ENCODE data around the gene FLCN.
"Not testable (repeated sequence)": the region's sequence is repeated elsewhere in the genome, so short reads cannot be mapped to it uniquely, and the experiment has no call there.

FLCN gene

DNA sequence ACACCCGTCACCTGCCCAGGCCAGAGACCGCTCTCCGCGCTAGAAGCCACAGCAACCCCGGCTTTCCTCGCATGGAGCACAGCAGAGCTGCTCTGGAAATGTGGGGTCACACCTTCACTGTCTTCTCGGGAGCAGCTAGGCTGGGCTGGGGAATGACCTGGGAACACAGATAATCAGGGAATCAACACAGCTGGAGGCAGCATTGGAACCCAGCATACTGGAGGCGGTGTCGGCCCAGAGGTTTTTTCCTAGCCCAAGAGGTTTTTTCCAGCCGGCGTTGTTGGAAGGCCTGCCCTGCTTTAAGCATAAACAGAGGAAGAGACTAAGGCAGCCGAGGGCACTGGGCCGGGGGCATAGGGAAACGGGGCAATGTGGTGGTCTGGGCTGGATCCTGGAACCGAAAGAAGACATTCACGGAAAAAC is 30.0 kb downstream of the FLCN start:
- Mint-ChIP-seq H3K27ac (peak overlapping the region; percentile 92), H3K4me1 (peaks cover 17 to 32% of the 10 kb centered on the region in 2 donors), H3K36me3 (peaks cover 23 to 30% of the 10 kb centered on the region in 2 donors), H3K9me3 (peaks cover 0 to 5% of the 10 kb centered on the region in 2 donors), H3K27me3 (no peaks in the 10 kb centered on the region), H3K4me3 (peak overlapping the region; percentile 76 to 89)
- DNase-seq (no peak), ATAC-seq (replicated peaks) (no peak)

DNA sequence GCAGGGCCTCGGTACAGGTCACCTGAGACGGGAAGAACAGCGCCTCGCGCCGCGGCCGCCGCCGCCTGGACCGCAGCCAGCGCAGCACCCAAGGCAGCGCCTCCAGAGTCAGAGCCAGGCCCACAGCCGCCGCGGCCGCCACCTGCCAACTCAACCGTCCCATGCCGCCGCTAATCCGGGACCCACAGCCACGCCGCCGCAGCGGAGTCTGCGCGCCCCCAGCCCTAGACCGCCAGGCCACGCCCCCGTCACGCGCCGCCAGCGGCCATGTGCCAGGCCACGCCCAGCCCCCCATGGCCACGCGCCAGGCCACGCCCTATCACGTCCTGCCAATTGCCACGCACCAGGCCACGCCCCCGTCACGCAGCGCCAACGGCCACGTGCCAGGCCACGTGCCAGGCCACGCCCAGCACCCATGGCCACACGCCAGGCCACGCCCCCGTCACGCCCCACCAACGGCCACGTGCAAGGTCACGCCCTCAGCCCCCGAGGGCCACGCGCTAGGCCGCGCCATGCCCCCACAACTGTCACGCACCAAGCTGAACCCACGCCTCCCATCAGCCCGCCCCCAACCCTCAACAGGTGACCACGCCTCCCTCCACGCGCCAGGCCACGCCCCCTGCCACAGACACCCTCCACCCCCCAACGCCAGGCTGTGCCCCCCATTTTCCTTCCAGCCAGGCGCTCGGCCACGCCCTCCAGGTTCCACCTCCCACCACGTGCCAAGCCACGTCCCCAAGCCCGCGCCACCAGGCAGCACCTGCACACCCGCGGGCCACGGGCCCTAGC is 30.6 kb downstream of the FLCN start, which contains the start of gene PLD6:
Gene PLD6 (minus strand): TSS at position 210 of the 789 bp plus-strand sequence. CDS start 47 bp downstream, at position 163.
- peaks cover 26 to 33% of the 10 kb centered on the region in 2 donors for H3K36me3 Mint-ChIP-seq
- DNase-seq (peak; percentile 94), ATAC-seq (replicated peaks) (peak; percentile 75 to 85)
- H3K27ac Mint-ChIP-seq: peak within 1 kb of the TSS; percentile 97
- peaks cover 0 to 5% of the 10 kb centered on the region in 2 donors for H3K9me3 Mint-ChIP-seq
- H3K27me3 Mint-ChIP-seq: no peaks in the 10 kb centered on the region
- H3K4me1 Mint-ChIP-seq: peaks cover 17 to 32% of the 10 kb centered on the region in 2 donors
- H3K4me3 Mint-ChIP-seq: peak within 1 kb of the TSS; percentile 87 to 89

DNA sequence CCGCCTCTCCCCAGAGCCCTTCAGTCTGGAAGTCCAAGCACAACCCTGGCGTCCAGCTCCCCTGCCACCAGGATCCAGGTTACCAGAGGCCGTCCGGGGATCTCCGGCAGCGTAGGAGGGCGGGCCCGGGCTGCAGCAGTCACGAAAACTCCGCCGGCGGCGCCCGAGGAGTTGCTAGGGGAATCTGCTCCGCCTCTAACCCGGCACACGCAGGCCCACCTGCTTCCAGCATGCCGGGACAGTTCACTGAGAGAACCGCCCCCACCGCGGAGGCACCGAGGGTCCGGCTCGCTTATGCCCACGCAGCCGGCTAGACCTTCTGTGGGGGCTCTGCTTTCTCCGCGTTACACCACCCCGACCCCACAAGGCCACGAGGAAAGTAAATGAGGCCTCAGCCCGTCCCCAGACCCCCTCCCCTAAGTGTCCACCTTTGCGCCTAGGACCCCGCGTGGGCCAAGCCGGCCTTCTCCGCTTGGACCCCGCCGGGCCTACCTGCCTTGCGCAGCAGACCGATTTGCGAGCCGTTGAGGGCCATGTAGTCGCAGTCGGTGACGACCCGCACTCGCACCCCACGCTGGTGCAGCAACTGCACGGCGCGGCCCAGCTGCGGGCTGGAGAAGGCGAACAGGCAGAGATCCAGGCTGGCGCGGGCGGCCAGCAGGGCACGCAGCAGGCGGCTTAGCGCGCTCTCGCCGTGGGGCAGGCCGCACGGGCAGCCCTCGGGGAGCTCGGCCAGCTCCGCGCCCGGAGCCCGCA is 31.4 kb downstream of the FLCN start:
- DNase-seq: peak; percentile 67
- H3K9me3 Mint-ChIP-seq: peaks cover 0 to 5% of the 10 kb centered on the region in 2 donors
- H3K4me1 Mint-ChIP-seq: peaks cover 17 to 32% of the 10 kb centered on the region in 2 donors
- ATAC-seq (replicated peaks): peak; percentile 64 to 74
- peak overlapping the region; percentile 87 to 89 for H3K4me3 Mint-ChIP-seq
- peaks cover 27 to 34% of the 10 kb centered on the region in 2 donors for H3K36me3 Mint-ChIP-seq
- H3K27me3 Mint-ChIP-seq: no peaks in the 10 kb centered on the region
- peak overlapping the region; percentile 97 for H3K27ac Mint-ChIP-seq

DNA sequence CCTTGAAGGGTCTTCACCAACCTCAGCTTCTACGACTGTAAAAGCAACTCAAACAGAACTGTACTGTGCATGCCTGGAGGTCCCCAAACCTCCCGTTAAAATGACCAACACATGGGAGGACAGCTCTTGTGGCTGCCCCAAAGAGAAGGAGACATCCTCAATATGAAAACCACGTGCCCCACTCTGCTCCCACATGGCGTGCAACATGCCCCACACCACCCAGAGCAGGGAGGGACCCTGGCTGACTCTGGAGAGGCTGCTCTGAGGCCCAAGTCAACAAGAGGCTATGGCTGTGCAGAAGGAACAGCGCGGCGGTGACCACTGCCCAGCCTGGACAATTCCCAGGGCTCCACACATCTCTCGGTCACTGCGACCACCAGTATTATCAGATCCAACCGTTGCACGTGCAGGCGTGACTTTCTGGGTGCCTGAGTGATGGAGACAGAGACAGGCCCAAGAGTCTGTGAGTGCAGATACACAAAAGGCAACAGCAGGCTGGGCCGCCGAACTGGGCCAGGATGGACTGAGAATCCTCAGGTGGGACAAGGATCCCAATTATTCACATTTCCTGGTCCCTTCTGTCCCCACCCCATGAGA is 32.2 kb downstream of the FLCN start:
- Mint-ChIP-seq H3K36me3 (peaks cover 29 to 41% of the 10 kb centered on the region in 2 donors), H3K4me1 (peaks cover 20 to 36% of the 10 kb centered on the region in 2 donors), H3K27me3 (no peaks in the 10 kb centered on the region), H3K4me3 (peak overlapping the region; percentile 87 to 89), H3K9me3 (peaks cover 0 to 5% of the 10 kb centered on the region in 2 donors), H3K27ac (peak overlapping the region; percentile 97)
- DNase-seq (no peak), ATAC-seq (replicated peaks) (no peak)

DNA sequence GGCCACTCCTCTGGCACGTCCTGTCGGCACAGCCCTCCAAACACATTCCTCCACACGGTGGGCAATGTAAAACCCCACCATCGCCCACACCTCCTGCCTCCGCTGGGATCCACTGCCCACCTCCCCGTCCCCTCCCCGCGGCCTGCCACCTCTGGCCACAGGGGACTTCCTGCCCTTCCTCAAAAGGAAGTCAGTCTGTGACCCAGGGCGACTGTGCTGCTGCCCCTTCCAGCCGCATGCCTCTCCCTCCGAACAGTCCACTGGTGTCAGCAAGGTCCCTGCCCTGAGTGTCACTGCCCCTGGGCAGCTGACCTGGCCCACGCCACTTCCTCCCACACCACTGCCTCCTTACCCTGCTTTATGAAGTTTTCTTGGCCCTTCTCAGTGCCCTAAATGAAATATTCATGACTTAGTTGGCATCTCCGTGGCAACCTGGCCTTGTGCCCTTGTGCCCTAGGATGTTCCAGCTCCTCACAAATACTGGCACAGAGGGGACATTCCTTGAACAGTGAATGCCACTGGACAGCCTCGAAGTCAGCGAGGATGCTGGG is 32.9 kb downstream of the FLCN start:
- Mint-ChIP-seq H3K9me3 (peaks cover 0 to 5% of the 10 kb centered on the region in 2 donors), H3K27ac (no peak overlapping the region), H3K4me3 (peak overlapping the region; percentile 87 to 89), H3K36me3 (peaks cover 29 to 43% of the 10 kb centered on the region in 2 donors), H3K4me1 (peaks cover 20 to 38% of the 10 kb centered on the region in 2 donors), H3K27me3 (no peaks in the 10 kb centered on the region)
- DNase-seq: no peak
- no peak for ATAC-seq (replicated peaks)

DNA sequence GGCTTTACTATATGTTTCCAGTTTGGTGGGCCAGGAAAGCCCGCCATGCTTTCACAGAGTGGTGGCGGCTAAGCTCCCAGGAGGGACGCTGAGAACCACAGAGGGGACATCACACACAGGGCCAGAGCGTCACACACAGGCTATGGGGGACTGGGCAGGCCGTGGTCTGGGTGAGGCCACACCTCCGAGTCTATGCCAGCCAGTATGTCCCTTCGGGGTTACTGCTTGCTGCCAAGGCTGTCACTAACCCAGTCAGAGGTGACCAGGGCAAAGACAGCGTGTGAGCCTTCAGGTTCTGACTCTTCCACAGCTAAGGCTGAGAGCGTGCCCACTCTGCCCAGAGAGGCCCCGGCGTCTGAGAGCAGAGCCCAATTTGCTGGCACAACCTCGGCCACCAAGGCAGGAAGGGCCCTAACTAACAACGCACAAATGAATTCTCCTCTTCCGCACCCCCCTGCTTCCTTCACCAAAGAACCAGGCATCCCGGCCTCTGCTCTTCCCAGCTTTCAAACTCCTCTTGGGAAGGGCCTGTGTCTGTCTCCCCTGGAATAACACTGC is 33.7 kb downstream of the FLCN start:
- ATAC-seq (replicated peaks) (no peak), DNase-seq (no peak)
- H3K9me3 Mint-ChIP-seq: peaks cover 0 to 5% of the 10 kb centered on the region in 2 donors
- H3K27me3 Mint-ChIP-seq: no peaks in the 10 kb centered on the region
- H3K4me3 Mint-ChIP-seq: no peak overlapping the region
- no peak overlapping the region for H3K27ac Mint-ChIP-seq
- H3K4me1 Mint-ChIP-seq: peaks cover 20 to 38% of the 10 kb centered on the region in 2 donors
- peaks cover 29 to 45% of the 10 kb centered on the region in 2 donors for H3K36me3 Mint-ChIP-seq

DNA sequence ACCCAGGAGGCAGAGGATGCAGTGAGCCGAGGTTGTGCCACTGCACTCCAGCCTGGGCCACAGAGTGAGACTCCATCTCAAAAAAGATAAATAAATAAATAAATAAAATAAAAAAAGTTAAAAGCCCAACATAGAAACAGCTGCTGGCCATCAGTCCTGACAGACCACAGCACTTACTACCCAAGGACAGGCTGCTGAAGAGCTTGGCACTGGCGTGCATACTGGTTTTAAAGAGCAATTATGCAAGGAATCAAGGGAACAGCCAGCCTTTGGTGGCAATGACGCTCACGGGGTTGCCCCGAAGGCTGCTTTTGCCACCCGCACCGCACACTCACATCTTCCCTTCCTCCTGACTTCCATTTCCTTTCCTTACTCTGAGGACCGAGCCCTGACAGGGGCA is 35.1 kb downstream of the FLCN start:
- ATAC-seq (replicated peaks): no peak
- no peak for DNase-seq
- no peaks in the 10 kb centered on the region for H3K27me3 Mint-ChIP-seq
- H3K4me3 Mint-ChIP-seq: no peak overlapping the region
- peaks cover 21 to 38% of the 10 kb centered on the region in 2 donors for H3K4me1 Mint-ChIP-seq
- H3K36me3 Mint-ChIP-seq: peaks cover 32 to 56% of the 10 kb centered on the region in 2 donors
- peaks cover 0 to 5% of the 10 kb centered on the region in 2 donors for H3K9me3 Mint-ChIP-seq
- no peak overlapping the region for H3K27ac Mint-ChIP-seq

DNA sequence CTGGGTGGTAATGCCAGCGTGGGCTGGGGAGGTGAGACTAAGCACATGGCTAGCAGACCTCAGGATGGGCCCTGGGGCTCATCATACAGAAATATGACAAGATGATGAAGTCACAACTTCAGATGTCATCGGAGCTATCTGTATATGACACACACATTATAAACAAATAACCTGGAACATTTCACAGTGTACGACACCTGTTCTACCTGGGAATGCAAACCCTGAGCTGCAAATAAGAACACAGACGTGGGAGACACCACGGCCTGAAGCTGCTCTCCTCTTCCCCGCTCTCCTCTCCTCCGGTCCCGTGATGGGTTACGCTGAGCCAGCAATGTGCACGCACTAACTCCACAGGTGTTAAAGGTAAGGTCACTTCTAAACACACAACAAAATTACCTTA is 35.7 kb downstream of the FLCN start:
- H3K36me3 Mint-ChIP-seq: peaks cover 32 to 56% of the 10 kb centered on the region in 2 donors

DNA sequence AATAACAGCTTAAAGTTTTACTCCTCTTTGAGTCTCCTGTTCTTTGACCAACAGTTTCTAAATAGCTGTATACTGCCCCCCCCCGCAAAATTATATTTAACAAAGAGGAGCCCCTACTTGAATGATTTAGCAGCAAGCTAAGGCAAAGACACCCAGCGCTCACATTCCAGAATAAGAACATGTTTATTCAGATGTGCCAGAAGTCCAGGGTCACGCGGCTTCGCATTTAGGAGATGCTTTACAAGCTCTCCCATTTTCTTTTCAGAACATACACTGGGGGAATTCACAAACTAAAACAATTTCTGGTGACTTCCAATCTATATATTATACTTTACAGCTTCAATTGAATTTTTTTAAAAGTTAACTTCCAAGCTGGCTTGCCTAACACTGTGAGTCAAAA is 36.1 kb downstream of the FLCN start:
- H3K27me3 Mint-ChIP-seq: no peaks in the 10 kb centered on the region
- peaks cover 17 to 30% of the 10 kb centered on the region in 2 donors for H3K4me1 Mint-ChIP-seq
- peaks cover 32 to 56% of the 10 kb centered on the region in 2 donors for H3K36me3 Mint-ChIP-seq
- no peak overlapping the region for H3K4me3 Mint-ChIP-seq
- H3K9me3 Mint-ChIP-seq: no peaks in the 10 kb centered on the region
- H3K27ac Mint-ChIP-seq: no peak overlapping the region
- DNase-seq (no peak), ATAC-seq (replicated peaks) (no peak)

More for the DNA sequence above, 35.7 kb downstream of the FLCN start:
- peaks cover 0 to under 1% of the 10 kb centered on the region in 2 donors for H3K9me3 Mint-ChIP-seq
- no peaks in the 10 kb centered on the region for H3K27me3 Mint-ChIP-seq
- no peak overlapping the region for H3K27ac Mint-ChIP-seq
- DNase-seq: no peak
- H3K4me1 Mint-ChIP-seq: peaks cover 17 to 31% of the 10 kb centered on the region in 2 donors
- no peak overlapping the region for H3K4me3 Mint-ChIP-seq
- no peak for ATAC-seq (replicated peaks)

DNA sequence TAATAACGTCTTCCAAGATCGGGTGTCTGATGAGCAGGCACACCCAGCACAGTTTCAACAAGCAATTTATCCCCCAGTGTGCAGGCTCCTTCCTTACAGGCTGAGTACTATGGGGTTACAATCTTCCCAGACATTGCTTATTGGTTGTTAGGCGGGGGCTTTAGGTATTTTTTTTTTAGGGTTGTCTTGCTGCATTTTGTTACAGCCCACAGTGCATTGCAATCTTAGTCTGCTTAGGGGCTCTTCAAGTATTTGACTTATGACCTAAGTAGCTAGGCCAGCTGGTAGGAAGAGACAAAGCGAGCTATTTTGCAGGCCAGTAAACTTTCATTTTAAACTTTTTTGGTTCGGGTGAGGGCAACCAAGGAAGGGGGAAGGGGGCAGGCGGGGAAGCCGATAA is 36.7 kb downstream of the FLCN start:
- DNase-seq (no peak), ATAC-seq (replicated peaks) (no peak)
- Mint-ChIP-seq H3K36me3 (peaks cover 32 to 56% of the 10 kb centered on the region in 2 donors), H3K27me3 (no peaks in the 10 kb centered on the region), H3K27ac (peak overlapping the region; percentile 9), H3K4me3 (no peak overlapping the region), H3K9me3 (no peaks in the 10 kb centered on the region), H3K4me1 (peaks cover 17 to 25% of the 10 kb centered on the region in 2 donors)

DNA sequence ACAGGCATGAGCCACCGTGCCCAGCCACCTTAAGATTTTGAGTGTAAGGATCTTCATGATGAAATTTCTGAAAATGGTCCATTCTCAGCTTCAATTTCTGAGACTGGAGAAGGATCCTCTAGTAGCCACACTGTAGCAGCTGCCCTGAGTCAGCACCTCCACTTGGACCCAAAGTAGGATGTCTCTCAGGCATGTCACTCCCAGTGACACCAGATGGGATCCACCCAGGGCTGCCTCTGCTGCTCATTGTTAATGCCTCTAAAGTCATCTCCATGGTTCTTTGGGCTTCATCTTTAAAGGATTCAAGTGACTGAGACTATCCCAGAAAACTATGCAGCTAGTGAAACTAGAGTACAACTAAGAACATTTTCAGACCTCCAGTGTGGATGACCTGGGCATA is 38.7 kb downstream of the FLCN start:
- DNase-seq: no peak

DNA sequence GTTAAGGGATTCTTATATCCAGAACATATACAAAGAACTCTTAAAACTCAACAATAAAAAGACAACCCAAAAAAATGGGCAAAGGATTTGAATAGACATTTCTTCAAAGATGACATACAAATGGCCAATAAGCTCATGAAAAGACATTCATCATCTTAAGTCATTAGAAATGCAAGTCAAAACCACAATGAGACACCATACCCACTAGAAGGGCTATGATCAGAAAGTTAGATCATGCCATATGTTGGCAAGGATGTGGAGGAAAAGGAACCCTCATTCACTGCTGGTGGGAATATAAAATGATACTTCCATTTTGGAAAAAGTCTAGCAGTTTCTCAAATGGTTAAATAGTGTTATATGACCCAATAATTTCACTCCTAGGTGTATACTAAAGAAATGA is 40.2 kb downstream of the FLCN start:
- Mint-ChIP-seq H3K9me3 (no peaks in the 10 kb centered on the region), H3K36me3 (peaks cover 12 to 29% of the 10 kb centered on the region in 2 donors), H3K4me1 (peaks cover 6 to 15% of the 10 kb centered on the region in 2 donors), H3K27ac (peak overlapping the region; percentile 14), H3K4me3 (no peak overlapping the region), H3K27me3 (no peaks in the 10 kb centered on the region)
- ATAC-seq (replicated peaks): no peak
- DNase-seq: no peak

More for the DNA sequence above, 38.7 kb downstream of the FLCN start:
- Mint-ChIP-seq H3K4me3 (no peak overlapping the region), H3K9me3 (no peaks in the 10 kb centered on the region), H3K4me1 (peaks cover 6 to 12% of the 10 kb centered on the region in 2 donors), H3K36me3 (peaks cover 20 to 41% of the 10 kb centered on the region in 2 donors), H3K27me3 (no peaks in the 10 kb centered on the region), H3K27ac (no peak overlapping the region)
- ATAC-seq (replicated peaks): no peak

DNA sequence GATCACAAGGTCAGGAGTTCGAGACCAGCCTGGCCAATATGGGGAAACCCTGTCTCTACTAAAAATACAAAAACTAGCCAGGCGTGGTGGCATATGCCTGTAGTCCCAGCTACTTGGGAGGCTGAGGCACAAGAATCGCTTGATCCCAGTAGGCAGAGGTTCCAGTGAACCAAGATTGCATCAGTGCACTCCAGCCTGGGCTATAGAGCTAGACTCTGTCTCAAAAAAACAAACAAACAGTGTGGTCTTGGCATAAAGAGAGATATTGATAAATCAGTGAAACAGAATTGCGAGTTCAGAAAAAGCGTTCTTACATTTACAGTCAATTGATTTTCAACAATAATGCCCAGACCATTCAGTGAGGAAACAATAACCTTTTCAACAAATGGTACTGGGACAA is 41.5 kb downstream of the FLCN start:
- Mint-ChIP-seq H3K36me3 (peaks cover 5 to 22% of the 10 kb centered on the region in 2 donors), H3K4me1 (peaks cover 6 to 23% of the 10 kb centered on the region in 2 donors)
- not testable (repeated sequence) for DNase-seq; H3K9me3 Mint-ChIP-seq; H3K4me3 Mint-ChIP-seq; H3K27me3 Mint-ChIP-seq; H3K27ac Mint-ChIP-seq; ATAC-seq (replicated peaks)
